ENCODE results near the gene HAGH.

Gene HAGH

GRCh38 chr16:1772362-1772907 lies 54.2 kb downstream of the HAGH start, which contains the start of gene EME2:
EME2 (plus strand) TSS chr16:1772810; CDS start chr16:1773228, 418 bp downstream.
- peak; percentile 48 for DNase-seq

GRCh38 chr16:1771864-1772361 lies 54.7 kb downstream of the HAGH start:
- DNase-seq, result peak; percentile 59

DNA sequence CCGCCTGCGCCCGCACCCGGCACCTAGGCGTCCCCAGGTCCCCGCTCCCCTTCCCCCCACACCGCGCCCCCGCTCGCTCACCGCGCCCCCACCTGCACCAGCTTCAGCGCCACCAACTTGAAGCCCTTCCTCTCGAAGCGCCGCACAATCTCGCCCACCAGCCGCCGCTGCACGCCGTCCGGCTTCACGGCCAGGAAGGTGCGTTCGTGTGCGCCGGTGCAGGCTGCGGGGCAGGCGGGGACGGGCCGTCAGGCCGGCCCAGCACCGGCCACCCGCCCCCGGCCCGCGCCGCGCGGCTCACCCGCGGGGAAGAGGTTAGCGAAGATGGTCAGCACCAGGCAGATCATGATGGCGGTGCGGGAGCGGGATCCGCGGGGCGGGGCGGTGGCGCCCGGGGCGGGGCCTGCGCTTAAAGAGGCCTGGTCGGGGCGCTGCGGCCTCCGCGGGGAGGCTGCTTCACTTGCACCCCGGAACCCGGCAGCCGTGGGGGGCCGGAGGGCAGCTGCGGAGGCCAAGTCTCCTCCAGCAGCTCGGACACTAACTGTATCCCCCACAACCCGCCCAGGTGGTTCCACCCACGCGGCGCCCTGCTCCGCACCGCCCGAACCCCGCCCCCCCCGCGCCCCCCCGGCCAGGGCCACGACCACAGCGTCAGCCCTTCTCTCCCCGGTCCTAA lies 55.3 kb downstream of the HAGH start, which contains the start of gene NME3:
NME3 (minus strand) TSS at position 356 of the 676 bp plus-strand sequence; CDS start at position 347, 9 bp downstream.
- peak; percentile 54 for DNase-seq

DNA sequence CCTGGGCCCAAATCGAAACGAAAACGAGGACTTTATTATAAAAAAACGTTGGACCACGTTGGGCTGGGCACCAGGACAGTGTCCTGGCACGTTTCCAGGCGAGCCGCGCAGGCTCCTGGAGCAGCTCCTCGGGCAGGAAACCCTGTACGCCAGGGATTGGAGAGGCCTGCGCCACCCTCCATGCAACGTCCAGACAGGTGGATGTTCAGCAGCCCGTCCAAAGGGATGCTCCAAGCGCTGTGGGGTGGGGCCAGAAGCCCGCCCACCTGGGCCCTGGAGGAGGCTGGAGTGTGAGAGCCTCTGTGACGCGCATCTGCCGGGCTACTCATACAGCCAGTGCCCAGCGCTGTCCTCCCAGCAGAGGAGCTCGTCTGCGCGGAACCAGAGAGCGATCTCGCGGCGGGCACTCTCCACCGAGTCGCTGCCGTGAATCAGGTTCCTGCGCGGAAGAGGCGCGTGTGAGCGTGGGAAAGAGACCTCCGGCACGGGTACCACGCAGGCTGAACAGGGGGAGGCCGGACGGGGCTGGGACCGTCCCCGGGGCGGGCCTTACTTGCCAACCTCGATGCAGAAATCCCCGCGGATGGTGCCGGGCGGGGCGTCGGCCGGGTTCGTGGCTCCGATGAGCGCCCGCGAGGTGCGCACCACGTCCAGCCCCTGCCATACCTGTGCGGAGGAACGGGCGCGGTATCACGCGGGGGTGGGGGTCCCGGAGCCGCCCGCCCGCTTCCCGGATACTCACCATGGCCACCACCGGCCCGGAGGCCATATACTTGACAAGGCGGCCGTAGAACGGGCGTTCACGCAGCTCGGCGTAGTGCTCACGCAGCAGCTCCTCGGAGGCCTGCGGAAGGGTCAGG lies 56.1 kb downstream of the HAGH start:
- no peak for DNase-seq

DNA sequence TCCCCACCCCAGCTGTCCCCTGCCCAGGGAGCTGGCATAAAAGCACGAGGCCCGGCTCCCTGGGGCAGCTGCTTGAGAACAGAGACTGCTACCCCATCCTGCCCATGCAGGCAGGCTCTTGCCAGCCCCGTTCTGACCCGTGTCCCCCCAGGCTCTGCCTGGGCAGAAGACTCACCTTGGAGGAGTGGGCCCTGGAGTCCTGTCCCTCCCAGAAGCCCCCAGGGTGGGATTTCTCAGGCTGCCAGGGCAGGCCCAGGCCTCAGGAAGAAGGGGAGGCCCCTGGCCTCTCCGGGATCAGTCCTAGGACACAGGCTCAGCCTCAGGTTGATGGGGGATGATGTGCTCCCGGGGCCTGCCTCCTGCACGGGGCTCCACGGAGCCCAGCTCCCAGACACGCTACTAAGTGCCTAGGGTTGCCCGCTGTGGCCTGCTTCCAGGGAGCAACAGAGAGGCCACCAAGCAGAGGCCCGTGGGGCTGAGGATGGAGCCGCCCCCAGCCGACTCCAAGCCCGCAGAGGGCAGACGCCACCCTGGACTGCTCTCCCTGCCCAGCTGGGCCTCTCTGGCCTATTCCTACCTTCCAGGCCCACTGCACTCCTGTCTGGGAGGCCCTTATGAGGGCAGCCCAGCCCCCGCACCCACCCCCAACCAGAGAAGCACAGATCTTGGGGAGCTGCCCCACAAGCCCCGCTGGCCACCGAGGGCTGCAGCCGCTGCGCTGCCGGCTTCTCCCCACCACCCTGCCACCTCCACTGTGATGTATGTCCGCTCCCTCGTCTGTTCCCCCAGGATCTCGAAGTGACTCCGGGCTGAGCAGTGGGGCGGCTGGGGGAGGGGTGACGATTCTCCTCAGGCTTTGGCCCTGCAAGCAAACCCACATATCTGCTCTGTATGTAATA lies 57.0 kb downstream of the HAGH start:
- DNase-seq, result no peak

DNA sequence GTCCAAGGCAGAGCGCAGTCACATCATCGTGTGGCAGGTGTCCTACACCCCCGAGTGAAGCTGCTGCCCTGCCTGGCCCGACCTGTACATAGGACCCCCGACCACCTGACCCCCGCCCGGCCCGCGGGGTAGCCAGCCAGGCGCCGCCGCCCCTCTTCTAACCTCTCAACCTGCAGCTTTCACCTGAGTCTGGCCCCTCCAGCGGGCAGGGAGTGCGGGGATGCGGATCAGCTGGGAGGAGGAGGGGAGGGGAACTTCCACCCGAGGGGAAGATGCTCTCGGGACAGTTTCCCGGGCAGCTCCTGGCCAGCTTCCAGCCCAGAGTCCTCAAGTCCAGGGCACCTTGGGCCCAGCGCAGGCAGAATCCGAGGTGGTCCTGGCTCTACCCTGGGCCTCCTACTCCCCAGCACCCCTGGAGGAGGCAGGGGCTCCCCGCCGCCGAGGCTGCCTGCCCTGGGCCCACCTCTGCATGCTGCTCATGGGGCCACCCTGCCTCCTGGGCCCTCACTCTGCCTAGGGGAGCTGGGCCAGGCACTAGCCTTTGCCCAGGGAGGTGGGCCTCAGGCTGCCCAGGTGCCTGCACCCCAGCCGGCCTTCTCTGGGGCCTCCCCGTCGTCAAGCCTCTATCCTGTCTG lies 57.7 kb downstream of the HAGH start:
- DNase-seq, result no peak

- no peak for DNase-seq
These were observed 58.4 kb downstream of the HAGH start for GRCh38 chr16:1768061-1768766.

GRCh38 chr16:1767116-1767994 lies 59.3 kb downstream of the HAGH start:
- DNase-seq, result no peak

- no peak for DNase-seq
These were observed 59.9 kb downstream of the HAGH start for GRCh38 chr16:1766701-1767100.

GRCh38 chr16:1766231-1766630 lies 60.4 kb downstream of the HAGH start:
- DNase-seq, result no peak

- no peak for DNase-seq
These were observed 60.8 kb downstream of the HAGH start for GRCh38 chr16:1765826-1766225.

DNA sequence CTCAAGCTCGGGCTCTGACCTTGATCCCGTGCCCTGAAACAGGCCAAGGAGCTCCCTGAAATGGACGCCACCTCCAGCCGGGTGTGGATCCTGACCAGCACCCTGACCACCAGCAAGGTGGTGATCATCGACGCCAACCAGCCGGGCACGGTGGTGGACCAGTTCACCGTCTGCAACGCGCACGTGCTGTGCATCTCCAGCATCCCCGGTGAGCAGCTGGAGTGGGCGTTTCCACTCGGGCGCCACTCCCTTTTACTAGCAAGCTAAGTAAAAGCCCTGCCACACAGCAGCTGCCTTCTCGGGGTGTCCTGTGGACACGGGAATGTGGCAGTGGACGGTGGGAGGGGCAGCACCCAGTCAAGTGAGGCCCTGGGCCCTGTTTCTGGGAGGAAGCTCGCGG lies 61.7 kb downstream of the HAGH start:
- DNase-seq, result no peak

- DNase-seq, result peak; percentile 73
These were observed 62.8 kb downstream of the HAGH start for GRCh38 chr16:1763521-1764511.

GRCh38 chr16:1762879-1763520 lies 63.6 kb downstream of the HAGH start:
- DNase-seq, result no peak

GRCh38 chr16:1762196-1762878 lies 64.3 kb downstream of the HAGH start:
- peak; percentile 78 for DNase-seq

GRCh38 chr16:1761751-1762150 lies 64.9 kb downstream of the HAGH start:
- DNase-seq, result no peak

DNA sequence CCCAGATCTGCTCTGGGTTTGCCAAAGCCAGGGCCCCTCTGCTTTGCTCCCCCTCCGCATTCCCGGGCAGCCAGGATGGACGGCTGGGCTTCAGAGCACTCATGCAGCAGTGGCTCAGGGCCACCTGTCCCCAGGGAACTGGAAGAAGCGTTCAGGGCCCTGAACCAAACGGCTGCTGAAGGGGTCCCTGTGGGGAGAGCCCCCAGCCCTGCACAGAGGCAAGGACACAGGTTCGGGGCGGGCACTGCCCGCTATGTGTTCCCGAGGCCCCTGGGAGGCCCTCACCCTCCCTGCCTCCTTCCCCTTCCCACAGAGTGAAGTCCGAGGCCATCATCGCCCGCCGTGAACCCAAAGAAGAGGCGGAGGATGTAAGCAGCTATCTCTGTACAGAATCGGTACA lies 65.7 kb downstream of the HAGH start:
- DNase-seq, result no peak

DNA sequence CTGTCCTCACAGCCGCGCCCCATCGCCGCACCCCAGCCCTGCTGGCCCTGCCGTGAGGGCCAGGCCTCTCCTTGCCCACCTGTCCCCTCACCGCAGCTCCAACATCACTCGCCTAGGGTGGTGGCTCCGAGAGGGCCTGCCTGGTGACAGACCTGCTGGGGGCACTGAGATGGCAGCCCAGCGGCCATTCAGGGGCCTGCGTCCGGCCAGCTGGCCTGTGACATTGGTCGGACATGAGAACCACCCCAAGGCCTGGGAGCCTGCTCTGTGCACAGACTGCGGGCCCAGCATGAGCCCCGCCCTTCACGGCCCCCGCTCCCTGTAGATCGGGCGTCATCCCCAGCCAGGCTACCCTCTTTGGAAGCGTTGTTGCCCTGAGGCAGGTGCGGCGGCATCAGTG lies 67.1 kb downstream of the HAGH start:
- no peak for DNase-seq

All from NCI-H82 (cell line).